HG02571 (cell line): ENCODE measurements around the gene RRP9.
"Not testable (repeated sequence)": the region's sequence is repeated elsewhere in the genome, so short reads cannot be mapped to it uniquely, and the experiment has no call there.

ENCODE experiments used
- ATAC-seq: cut with Tn5 transposase; IDR thresholded peaks from one replicate; pipeline ENCODE4 v1.9.1; 2021; ENCODE audit warnings: mild to moderate bottlenecking, moderate library complexity; ENCODE audit not compliant: unreplicated experiment

RRP9 gene, protein sequence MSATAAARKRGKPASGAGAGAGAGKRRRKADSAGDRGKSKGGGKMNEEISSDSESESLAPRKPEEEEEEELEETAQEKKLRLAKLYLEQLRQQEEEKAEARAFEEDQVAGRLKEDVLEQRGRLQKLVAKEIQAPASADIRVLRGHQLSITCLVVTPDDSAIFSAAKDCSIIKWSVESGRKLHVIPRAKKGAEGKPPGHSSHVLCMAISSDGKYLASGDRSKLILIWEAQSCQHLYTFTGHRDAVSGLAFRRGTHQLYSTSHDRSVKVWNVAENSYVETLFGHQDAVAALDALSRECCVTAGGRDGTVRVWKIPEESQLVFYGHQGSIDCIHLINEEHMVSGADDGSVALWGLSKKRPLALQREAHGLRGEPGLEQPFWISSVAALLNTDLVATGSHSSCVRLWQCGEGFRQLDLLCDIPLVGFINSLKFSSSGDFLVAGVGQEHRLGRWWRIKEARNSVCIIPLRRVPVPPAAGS

DNA sequence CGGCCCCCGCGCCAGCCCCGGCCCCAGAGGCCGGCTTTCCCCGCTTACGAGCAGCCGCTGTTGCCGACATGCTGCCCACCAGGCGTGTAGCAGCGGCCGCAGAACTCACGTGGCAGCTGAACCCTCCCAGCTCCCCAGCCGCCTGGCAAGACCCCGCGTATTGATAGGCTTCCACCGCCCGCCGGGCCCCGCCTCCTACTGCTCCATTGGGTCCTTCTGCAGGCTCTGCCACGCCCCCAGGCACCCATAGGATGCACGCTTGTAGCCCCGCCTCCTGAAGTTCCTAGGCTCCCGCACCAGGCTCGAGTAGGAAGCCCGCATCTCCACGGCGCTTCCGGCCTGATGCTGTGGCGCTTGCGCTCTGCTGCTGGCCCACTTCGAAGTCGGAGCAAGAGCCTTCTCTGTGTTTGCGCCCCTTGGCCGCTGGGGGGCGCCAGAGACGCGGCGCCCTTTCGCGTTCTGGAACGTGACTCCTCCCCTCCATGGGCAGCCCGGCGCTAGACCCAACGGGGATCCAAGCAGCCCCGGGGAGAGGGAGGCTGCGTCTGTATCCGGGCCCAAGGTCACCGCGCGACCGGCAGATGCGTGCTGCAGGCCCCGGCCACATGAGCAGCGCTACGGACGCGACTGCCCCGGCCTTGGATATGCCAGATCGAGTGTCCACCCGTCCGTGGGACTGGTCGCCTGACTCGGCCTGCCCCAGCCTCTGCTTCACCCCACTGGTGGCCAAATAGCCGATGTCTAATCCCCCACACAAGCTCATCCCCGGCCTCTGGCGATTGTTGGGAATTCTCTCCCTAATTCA, at the start of gene RRP9, which contains the start of gene PARP3:
RRP9 (minus strand) TSS at position 107 of the 805 bp plus-strand sequence; CDS start at position 70, 37 bp downstream.
PARP3 (plus strand) TSS at position 566 of the 805 bp plus-strand sequence. CDS start 993 bp downstream, outside the sequence.
- ATAC-seq: peak; percentile 91

- not testable (repeated sequence) for ATAC-seq
Measured at GRCh38 chr3:51990501-51990971, 48.8 kb upstream of the RRP9 start.

- no peak for ATAC-seq
Measured at GRCh38 chr3:51988286-51989146, 46.8 kb upstream of the RRP9 start.

DNA sequence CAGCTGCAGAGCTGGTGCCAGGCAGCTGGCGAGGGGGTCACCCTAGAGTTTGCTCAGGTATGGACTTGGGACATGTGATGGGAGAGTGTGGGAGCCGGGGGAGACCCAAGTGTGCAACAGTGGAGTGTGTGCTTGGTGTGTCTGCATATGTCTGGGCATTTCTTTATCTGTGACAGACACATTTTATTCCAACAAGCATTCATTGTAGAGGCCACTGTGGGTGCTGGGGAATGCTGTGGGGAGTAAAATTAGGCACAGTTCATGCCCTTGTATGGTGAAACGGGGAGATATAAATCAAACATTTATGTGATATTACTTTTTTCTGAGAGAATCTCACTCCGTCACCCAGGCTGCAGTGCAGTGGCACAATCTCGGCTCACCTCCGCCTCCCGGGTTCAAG, 45.9 kb upstream of the RRP9 start:
- ATAC-seq: no peak

DNA sequence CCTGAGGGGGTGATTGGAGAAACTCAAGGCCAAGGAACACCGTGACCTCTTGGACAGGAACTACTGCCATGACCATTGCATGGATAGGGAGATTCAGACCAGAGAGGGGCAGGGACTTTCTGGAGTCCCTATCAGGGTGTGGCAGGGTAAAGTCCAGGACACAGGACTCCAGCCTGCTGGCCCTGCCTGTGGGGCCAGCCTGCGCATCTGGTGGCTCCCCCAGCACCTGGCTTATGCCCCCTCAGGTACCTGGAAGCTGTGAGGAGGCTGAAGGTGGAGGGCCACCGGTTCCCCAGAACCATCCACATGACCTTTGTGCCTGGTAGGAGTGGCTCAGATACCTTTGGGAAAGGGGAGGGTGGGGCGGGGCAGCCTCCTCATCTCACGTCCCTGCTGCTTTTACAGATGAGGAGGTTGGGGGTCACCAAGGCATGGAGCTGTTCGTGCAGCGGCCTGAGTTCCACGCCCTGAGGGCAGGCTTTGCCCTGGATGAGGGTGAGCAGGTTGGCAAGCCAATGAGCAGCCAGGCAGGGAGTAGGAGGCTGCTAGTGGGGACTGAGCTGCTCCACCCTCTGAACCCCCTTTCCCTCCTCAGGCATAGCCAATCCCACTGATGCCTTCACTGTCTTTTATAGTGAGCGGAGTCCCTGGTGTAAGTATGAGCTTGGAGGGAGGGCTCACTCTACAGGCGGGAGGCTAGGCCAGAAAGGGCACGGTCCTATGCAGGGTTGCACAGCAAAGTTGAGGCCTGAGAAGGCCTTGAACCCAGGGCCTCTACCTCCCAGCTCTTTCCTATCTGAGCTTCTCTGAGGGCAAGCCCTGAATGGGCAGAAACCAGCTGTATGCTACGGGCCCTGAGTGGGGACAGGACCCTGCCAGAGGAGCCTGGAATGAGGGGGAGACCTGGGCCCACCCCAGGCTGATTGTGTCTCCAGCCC, 44.6 kb upstream of the RRP9 start:
- no peak for ATAC-seq

- ATAC-seq: no peak
Measured at GRCh38 chr3:51985063-51985462, 43.4 kb upstream of the RRP9 start.

DNA sequence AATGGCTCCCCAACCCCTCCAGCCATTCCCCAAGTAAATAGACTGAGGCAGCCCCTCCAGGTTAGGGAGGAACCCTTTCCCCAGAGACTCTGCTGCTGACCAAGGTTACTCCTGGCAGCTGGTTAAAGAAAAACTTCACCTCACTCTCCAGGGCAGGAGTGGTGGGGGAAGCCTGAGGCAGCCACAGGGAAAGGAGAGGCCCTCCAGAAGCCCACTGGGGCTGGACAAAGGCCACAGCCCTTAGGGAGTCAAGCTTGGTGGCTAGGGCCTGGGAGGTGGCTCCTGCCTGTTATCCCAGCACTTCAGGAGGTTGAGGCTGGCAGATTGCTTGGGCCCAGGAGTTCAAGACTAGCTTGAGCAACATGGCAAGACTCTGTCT, 42.6 kb upstream of the RRP9 start:
- ATAC-seq: no peak

DNA sequence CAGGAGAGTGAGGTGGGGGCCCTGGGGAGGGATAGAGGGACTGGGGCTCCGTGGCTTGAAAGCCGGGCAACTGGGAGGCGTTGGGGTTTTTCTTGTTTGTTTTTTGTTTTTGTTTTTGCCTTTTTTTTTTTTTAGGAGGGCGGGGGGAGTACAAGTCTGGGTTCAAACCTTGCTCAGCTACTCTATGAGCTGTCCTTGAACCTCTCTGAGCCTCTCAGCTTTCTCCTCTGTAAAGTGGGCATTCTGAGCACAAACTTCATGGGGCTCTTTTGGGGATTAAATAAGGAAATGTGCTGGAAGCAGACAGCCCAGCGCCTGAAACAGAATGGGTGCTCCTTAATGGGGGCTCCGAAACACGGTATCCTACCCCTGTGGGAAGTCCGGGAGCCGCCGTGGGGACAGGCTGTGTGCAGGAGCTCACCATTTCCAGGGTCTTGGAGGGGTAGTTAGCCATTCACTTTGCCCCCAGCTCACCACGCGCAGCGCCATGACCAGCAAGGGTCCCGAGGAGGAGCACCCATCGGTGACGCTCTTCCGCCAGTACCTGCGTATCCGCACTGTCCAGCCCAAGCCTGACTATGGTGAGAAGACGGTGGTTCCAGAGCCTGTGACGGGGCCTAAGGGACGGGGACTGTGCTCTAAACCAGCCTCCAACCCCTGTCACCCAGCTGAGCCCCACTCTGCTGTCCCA, 42.0 kb upstream of the RRP9 start:
- no peak for ATAC-seq

DNA sequence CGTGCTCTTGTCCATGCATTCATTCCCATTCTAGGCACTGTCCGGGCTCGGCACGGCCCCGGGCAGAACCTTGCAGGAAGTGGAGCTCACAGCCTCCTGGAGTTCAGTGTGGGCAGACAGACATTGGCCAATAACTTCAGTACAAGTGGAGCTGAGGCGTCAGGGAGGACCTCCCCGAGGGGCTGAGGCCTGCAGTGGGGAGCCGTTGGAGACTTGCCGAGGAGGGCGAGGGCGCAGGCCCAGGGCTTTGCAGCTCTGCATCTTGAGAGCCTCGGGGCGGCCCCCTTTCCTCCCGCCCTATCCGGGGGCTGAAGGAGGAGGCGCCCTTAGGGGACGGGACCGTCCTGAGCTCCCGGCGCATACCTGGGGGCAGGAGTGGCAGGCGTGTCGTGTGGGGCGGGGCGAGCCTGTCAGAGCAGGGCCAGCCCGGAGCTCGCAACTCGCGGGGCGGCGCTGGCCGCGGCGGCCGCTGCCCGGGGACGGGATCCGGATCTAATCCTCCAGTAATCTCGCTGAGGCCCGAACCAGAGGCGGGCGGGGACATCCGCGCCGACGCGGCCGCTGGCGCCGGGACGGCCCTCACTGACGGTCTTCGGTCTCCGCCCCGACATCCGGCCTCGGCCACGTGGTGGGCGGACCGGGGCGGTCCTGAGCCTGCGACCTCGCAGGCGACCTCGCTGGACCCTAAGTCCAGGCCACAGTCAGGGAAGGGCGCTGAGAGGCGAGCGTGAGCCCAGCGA, 41.3 kb upstream of the RRP9 start, which contains the start of gene ACY1:
ACY1 (plus strand) TSS at position 698 of the 740 bp plus-strand sequence. CDS start 530 bp downstream, outside the sequence.
- ATAC-seq: peak; percentile 69

DNA sequence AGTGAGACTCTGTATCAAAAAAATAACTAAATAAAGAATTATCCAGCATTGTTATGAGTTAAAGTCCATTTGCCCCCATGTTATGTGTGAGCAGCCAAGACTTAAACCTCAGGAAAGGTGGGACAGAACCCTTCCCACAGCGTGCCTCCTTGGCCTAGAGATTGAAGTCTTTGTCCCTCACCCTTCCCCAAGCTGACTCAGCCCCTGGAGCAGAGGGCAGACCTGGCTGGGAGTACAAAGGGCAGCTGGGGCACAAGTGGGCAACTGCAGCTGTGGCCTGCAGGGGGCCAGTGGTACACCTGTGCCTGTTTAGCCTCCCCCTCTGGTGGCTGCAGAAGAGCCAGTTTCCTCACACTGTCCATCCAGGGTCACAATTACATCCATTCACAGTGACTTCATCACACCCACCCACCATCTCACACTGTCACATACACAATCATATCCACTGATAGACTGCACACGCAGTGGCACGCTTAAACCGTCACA, 40.7 kb upstream of the RRP9 start:
- ATAC-seq: peak; percentile 42

DNA sequence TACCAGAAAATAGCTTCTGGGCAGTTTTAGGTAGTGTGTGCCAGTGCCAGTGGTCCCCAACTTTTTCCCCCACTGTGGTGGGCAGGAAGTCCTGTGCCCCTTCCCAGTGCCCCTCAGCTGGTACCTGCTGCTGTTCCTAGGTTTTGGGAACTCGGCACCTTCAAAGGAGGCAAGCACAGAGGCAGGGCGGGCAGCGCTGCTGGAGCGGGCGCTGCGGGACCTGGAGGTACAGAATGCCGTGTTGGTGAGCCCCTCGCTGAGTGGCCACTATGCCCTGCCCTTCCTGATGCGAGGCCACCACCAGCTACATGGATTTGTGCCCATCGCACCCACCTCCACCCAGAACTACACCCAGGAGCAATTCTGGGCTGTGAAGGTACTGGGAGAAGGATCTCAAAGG, 38.5 kb upstream of the RRP9 start:
- no peak for ATAC-seq

DNA sequence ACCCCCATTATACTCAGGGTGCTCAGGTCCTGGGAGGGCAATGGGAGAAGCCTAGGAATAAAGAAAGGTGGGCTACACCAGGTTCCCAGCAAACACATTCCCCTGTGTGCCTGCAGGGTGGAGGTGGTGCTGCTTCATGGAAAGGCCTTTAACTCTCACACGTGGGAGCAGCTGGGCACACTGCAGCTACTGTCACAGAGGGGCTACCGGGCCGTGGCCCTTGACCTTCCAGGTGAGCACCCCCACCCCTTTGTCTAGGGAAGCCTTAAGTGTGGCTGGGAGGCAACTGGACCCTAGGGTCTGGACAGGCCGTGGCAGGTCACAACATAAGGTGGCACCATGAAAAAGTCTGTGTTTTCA, 36.4 kb upstream of the RRP9 start:
- no peak for ATAC-seq

DNA sequence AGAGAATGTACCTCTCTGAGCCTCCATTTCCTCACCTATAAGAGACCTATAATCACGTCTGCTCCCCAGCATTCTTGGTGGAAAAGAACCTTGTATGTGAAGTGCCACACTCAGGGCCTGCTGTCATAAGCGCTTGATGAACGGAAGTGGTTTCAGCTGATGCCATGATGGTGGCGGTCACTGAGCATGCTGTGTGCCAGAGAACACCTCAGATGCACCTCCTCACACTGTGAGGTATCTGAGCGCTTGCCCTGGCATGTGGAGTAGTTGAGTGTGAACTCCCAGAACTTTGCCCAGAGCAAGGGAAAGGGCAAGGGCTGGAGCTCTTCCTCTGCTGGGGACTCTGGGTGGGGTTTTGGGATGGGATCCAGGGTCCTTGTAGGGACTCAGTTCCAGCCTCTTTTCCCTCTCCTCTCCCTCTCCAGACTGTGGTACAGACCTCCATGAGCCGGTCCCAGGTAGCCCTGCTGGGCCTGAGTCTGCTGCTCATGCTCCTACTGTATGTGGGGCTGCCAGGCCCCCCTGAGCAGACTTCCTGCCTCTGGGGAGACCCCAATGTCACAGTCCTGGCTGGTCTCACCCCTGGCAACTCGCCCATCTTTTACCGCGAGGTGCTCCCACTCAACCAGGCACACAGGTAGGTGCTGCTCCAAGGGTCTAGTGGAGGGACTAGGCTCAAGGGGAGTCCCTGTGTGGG, 35.9 kb upstream of the RRP9 start:
- ATAC-seq: no peak

- no peak for ATAC-seq
Measured at GRCh38 chr3:51975852-51976549, 34.3 kb upstream of the RRP9 start.

GRCh38 chr3:51974963-51975851, 33.5 kb upstream of the RRP9 start, which contains the start of gene ABHD14A:
Gene ABHD14A (plus strand): TSS chr3:51975064. CDS start chr3:51975136, 72 bp downstream.
- ATAC-seq: no peak
